Activated CD4-positive, alpha-beta T cell treated with anti-CD3 and anti-CD28 coated beads for 1 hour (primary cell): ENCODE results near the gene JADE2.
"Not testable (repeated sequence)": the region's sequence is repeated elsewhere in the genome, so short reads cannot be mapped to it uniquely, and the experiment has no call there.

Source experiments
- DNase-seq: peaks from one replicate; pipeline ENCODE4 v3.0.0-alpha.2; 2020

JADE2 gene

GRCh38 chr5:134595458-134595838 lies 70.0 kb downstream of the JADE2 start:
- no peak for DNase-seq

- DNase-seq = not testable (repeated sequence)
These were observed 74.3 kb downstream of the JADE2 start for GRCh38 chr5:134599820-134600219.

GRCh38 chr5:134600600-134600999 lies 75.1 kb downstream of the JADE2 start:
- no peak for DNase-seq

GRCh38 chr5:134603059-134603458 lies 77.6 kb downstream of the JADE2 start:
- no peak for DNase-seq

- DNase-seq = no peak
These were observed 79.4 kb downstream of the JADE2 start for GRCh38 chr5:134604908-134605307.

GRCh38 chr5:134606726-134607125 lies 81.3 kb downstream of the JADE2 start:
- DNase-seq = no peak

GRCh38 chr5:134608555-134608954 lies 83.1 kb downstream of the JADE2 start:
- DNase-seq = no peak

- no peak for DNase-seq
These were observed 83.9 kb downstream of the JADE2 start for GRCh38 chr5:134609232-134609851.

- DNase-seq = no peak
These were observed 85.3 kb downstream of the JADE2 start for GRCh38 chr5:134610725-134611124.

GRCh38 chr5:134611515-134611914 lies 86.0 kb downstream of the JADE2 start:
- no peak for DNase-seq

- no peak for DNase-seq
These were observed 89.1 kb downstream of the JADE2 start for GRCh38 chr5:134614450-134615085.

GRCh38 chr5:134620634-134621033 lies 95.2 kb downstream of the JADE2 start:
- DNase-seq = no peak

- no peak for DNase-seq
These were observed 100.1 kb downstream of the JADE2 start for GRCh38 chr5:134625559-134625958.

GRCh38 chr5:134626369-134627014 lies 101.0 kb downstream of the JADE2 start:
- DNase-seq = no peak
